ENCODE results near the gene ACSF2.

ACSF2 gene

DNA sequence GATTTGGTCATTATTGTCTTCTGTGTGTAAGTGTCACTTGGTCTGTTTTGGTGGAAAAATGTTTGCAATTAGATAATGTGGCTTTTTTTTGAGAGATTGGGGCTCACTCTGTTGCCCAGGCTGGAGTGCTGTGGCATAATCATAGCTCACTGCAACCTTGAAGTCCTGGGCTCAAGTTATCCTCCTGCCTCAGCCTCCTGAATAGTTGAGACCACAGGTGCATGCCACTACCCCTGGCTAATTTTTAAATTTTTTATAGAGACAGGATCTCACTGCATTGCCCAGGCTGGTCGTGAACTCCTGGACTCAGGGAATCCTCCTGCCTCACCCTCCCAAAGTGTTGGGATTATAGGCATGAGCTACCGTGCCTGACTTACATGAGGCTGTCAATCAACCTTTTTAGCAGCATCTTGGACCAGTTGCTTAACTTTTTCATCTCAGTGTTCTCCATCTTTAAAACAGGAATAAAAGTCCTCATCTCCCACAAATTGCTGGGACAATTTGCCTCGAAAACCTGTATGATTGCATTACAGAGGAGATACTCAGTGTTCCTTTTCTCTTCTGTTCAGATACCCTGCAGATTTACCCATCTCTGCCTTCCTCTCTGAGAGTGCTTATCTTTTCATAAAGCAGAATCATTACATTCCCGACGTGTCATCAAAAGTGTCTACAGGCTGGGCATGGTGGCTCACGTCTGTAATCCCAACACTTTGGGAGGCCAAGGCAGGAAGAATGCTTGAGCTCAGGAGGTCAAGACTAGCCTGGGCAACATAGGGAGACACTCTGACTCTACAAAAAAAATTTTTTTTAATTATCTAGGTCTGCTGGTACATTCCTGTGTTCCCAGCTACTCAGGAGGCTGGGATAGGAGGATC, 19.1 kb downstream of the ACSF2 start:
- Histone ChIP-seq H3K9ac (ENCODE audit: low read length) (no peak overlapping the region), H3K4me1 (ENCODE audit: control insufficient read depth, low read depth, low read length) (no peaks in the 10 kb centered on the region), H3K27ac (ENCODE audit: low read length) (no peak overlapping the region), H3K4me3 (ENCODE audit: low read length) (no peak overlapping the region), H3K27me3 (ENCODE audit: control insufficient read depth, insufficient read depth, low read length) (no peaks in the 10 kb centered on the region), H3K9me3 (ENCODE audit: control insufficient read depth, low read depth, low read length) (no peaks in the 10 kb centered on the region), H3K36me3 (ENCODE audit: control insufficient read depth, low read depth, low read length) (no peaks in the 10 kb centered on the region)

DNA sequence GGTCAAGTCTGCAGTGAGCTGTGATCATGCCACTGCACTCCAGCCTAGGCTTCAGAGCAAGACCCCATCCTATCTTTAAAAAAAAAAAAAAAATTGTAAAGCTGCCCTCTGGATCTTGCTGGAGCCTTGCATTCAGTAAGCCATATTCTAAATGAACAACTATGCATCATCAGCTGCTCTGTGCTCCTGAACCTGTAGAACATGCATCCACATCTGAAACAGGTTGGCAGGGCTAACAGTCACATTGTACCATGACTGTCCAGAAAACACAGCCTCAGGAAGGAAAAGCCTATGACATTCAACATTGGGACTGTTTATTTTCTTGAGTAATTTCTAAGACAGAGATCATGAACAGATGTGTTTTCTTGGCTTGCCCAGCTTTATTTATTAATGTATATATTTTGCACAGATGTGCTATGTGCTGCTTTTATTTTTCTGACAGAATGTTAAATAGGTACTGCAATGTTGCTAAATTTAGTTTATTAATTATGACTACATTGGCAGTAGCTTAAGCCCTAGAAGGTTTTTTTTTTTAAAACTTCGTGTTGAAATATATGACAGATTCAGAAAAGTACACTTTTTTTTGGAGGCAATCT, 19.8 kb downstream of the ACSF2 start:
- Histone ChIP-seq H3K27me3 (ENCODE audit: control insufficient read depth, insufficient read depth, low read length) (no peaks in the 10 kb centered on the region), H3K9me3 (ENCODE audit: control insufficient read depth, low read depth, low read length) (no peaks in the 10 kb centered on the region), H3K4me1 (ENCODE audit: control insufficient read depth, low read depth, low read length) (no peaks in the 10 kb centered on the region), H3K4me3 (ENCODE audit: low read length) (no peak overlapping the region), H3K36me3 (ENCODE audit: control insufficient read depth, low read depth, low read length) (no peaks in the 10 kb centered on the region), H3K9ac (ENCODE audit: low read length) (no peak overlapping the region), H3K27ac (ENCODE audit: low read length) (no peak overlapping the region)

DNA sequence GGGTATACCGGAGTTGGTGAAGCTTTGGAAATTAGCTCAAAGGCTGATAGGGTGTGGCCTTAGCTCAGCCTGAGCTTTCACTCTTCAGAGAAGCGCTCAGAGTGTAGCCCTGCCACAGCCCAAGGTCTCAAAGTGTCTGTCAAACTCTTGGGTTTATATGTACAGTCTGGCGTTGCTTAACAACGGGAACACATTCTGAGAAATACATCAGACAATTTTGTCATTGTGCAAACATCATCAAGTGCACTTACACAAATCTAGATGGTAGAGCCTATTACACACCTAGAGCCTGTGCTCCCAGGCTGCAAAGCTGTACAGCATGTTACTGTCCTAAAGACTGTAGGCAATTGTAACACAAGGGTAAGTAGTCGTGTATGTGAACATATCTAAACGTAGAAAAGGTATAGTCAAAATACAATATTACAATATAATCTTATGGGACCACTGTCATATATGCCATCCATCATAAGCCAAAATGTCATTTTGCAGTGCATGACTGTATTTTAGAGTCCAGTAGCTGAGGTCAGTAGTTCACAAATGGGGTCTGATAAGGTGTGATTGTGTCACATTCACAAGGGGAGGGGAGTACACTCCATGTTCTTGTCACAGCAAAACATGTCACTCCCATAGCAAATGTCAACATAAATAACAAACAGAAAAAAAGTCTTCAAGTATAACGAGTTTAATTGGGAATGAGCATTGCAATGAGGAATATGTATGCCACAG, 22.0 kb downstream of the ACSF2 start:
- H3K9ac ChIP-seq (ENCODE audit: low read length) = no peak overlapping the region
- H3K4me3 ChIP-seq (ENCODE audit: low read length) = no peak overlapping the region
- no peak overlapping the region for H3K27ac ChIP-seq (ENCODE audit: low read length)
- no peaks in the 10 kb centered on the region for H3K4me1 ChIP-seq (ENCODE audit: control insufficient read depth, low read depth, low read length)
- no peaks in the 10 kb centered on the region for H3K9me3 ChIP-seq (ENCODE audit: control insufficient read depth, low read depth, low read length)
- H3K36me3 ChIP-seq (ENCODE audit: control insufficient read depth, low read depth, low read length) = no peaks in the 10 kb centered on the region
- no peaks in the 10 kb centered on the region for H3K27me3 ChIP-seq (ENCODE audit: control insufficient read depth, insufficient read depth, low read length)

DNA sequence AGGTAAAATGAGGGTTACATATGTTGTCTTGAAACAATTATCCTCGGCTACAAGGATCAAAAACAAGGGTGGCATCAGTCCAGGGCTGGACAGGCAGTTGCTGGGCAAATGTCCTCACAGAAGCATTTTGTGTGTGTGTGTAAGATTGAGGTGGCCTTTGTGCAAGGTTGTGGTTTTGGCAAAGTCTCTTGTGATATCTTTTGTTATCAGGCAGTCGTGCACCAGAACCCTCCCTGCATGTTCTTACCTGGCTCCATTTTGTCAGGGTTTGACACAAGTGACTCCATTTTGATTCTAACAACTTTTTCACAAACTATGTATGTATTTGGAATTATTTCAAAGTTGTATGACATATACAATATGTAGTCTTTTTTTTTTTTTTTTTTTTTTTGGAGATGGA, 22.6 kb downstream of the ACSF2 start:
- no peak overlapping the region for H3K4me3 ChIP-seq (ENCODE audit: low read length)
- H3K4me1 ChIP-seq (ENCODE audit: control insufficient read depth, low read depth, low read length) = no peaks in the 10 kb centered on the region
- H3K27me3 ChIP-seq (ENCODE audit: control insufficient read depth, insufficient read depth, low read length) = no peaks in the 10 kb centered on the region
- H3K9me3 ChIP-seq (ENCODE audit: control insufficient read depth, low read depth, low read length) = no peaks in the 10 kb centered on the region
- H3K36me3 ChIP-seq (ENCODE audit: control insufficient read depth, low read depth, low read length) = no peaks in the 10 kb centered on the region
- no peak overlapping the region for H3K27ac ChIP-seq (ENCODE audit: low read length)
- no peak overlapping the region for H3K9ac ChIP-seq (ENCODE audit: low read length)

DNA sequence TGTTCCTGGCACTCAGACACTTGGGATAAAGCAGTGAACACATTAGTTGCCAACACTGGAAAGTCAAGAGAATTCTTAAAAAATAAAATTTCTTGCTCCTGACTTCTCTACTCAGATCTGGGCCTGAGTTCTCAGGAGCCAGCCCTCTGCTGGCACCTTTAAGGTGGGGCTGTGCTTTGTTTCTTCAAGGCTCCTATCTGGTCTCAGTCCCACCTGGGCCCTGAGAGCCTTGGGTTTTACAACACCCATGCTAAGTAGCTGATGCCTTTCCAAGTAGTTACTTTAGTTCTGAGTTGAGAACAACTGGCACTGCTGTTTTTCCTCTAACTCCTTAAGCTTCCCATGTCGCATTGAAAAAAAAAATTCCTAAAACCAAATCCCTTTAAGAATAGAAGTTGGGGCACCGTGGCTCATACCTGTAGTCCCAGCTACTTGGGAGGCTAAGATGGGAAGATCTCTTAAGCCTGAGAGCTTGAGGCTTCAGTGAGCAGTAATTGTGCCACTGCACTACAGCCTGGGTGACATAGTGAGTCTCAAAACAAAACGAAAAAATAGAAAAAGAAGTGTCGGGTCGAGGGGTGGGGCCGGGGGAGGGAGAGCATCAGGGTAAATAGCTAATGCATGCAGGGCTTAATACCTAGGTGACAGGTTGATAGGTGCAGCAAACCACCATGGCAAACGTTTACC, 26.1 kb downstream of the ACSF2 start:
- Histone ChIP-seq H3K27me3 (ENCODE audit: control insufficient read depth, insufficient read depth, low read length) (no peaks in the 10 kb centered on the region), H3K9ac (ENCODE audit: low read length) (no peak overlapping the region), H3K27ac (ENCODE audit: low read length) (no peak overlapping the region), H3K9me3 (ENCODE audit: control insufficient read depth, low read depth, low read length) (no peaks in the 10 kb centered on the region), H3K36me3 (ENCODE audit: control insufficient read depth, low read depth, low read length) (no peaks in the 10 kb centered on the region), H3K4me1 (ENCODE audit: control insufficient read depth, low read depth, low read length) (no peaks in the 10 kb centered on the region), H3K4me3 (ENCODE audit: low read length) (no peak overlapping the region)

DNA sequence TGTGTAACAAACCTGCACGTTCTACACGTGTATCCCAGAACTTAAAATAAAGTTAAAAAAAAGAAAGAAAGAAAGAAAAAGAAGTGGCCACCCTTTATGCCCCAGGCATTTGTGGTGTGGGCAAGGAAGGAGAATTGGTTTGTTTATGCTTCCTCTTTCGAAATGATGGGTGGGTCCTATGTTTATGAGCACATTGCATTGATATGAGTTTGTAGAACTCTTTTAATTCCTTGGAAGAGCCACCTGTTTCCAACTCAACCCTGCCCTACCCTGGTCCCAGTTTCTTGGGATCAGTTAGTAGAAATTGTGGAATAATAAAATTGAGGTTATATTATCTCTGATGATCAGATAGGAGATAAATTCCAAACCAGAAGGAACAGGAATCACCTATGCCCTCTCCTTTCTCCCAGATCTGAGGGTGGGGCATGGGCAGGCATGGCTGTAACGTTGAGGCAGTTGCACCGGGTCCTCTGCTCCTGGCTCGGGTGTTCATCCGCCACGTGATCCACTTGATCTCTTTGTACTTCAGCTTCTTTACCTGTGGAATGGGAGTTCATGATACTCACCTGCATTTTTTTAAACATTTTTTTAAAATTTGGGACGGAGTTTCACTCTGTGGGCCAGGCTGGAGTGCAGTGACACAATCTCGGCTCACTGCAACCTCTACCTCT, 26.7 kb downstream of the ACSF2 start:
- Histone ChIP-seq H3K27me3 (ENCODE audit: control insufficient read depth, insufficient read depth, low read length) (no peaks in the 10 kb centered on the region), H3K9me3 (ENCODE audit: control insufficient read depth, low read depth, low read length) (no peaks in the 10 kb centered on the region), H3K4me1 (ENCODE audit: control insufficient read depth, low read depth, low read length) (no peaks in the 10 kb centered on the region), H3K27ac (ENCODE audit: low read length) (no peak overlapping the region), H3K4me3 (ENCODE audit: low read length) (no peak overlapping the region), H3K9ac (ENCODE audit: low read length) (no peak overlapping the region), H3K36me3 (ENCODE audit: control insufficient read depth, low read depth, low read length) (no peaks in the 10 kb centered on the region)

DNA sequence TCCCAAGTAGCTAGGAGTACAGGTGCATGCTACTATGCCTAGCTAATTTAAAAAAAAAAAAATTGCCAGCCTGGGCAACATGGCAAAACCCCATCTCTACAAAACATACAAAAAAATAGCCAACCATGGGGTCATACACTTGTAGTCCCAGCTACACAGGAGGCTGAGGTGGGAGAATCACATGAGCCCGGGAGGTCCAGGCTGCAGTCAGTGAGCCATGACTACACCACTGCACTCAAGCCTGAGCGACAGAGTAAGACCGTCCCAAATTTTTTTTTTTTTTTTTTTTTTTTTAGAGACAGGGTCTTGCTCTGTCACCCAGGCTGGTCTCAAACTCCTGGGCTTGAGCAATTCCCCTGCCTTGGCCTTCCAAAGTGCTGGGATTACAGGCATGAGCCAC, 27.9 kb downstream of the ACSF2 start:
- Histone ChIP-seq H3K4me1 (ENCODE audit: control insufficient read depth, low read depth, low read length) (no peaks in the 10 kb centered on the region), H3K27me3 (ENCODE audit: control insufficient read depth, insufficient read depth, low read length) (no peaks in the 10 kb centered on the region), H3K4me3 (ENCODE audit: low read length) (no peak overlapping the region), H3K9me3 (ENCODE audit: control insufficient read depth, low read depth, low read length) (no peaks in the 10 kb centered on the region), H3K9ac (ENCODE audit: low read length) (no peak overlapping the region), H3K36me3 (ENCODE audit: control insufficient read depth, low read depth, low read length) (no peaks in the 10 kb centered on the region), H3K27ac (ENCODE audit: low read length) (no peak overlapping the region)

DNA sequence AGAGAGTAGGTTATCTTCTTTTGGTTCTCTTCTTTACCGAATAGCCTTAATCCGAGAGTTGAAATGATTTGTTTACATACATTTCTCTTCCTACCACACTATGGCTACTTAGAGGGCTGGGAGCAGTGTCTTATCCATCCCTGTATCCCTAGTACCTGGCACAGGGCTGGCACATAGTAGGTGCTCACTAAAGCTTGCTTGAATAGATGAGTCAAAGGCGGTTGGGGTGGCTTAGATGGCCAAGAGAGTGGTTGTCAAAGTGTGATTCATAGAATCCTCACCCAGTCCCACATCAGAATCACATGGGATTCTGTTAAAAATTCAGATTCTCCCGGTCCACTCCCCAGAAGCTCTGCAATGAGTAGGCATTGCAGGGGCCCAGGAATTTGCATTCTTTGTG, 31.6 kb downstream of the ACSF2 start:
- H3K4me1 ChIP-seq (ENCODE audit: control insufficient read depth, low read depth, low read length) = no peaks in the 10 kb centered on the region

DNA sequence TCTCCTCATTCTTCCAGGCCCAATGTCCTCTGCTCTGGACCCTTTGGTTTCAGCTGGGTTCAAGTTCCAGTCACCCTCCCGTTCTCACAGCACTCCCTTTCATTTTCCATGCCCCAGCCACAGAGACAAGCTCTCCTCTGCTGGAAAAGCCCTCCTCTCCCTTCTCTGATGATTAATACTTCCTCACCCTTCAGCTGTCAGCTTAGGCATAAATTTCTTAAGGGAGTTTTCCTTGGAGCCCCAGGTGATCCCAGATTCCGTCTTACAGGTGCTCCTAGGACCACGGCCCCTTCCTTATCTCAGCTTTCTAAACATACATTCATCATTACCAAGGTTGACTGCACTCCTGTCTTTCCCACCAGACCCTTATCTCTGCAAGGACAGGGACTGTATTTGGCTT, 32.3 kb downstream of the ACSF2 start:
- no peak overlapping the region for H3K27ac ChIP-seq (ENCODE audit: low read length)
- no peaks in the 10 kb centered on the region for H3K27me3 ChIP-seq (ENCODE audit: control insufficient read depth, insufficient read depth, low read length)
- H3K4me3 ChIP-seq (ENCODE audit: low read length) = no peak overlapping the region
- H3K9me3 ChIP-seq (ENCODE audit: control insufficient read depth, low read depth, low read length) = no peaks in the 10 kb centered on the region
- no peaks in the 10 kb centered on the region for H3K36me3 ChIP-seq (ENCODE audit: control insufficient read depth, low read depth, low read length)
- no peaks in the 10 kb centered on the region for H3K4me1 ChIP-seq (ENCODE audit: control insufficient read depth, low read depth, low read length)
- no peak overlapping the region for H3K9ac ChIP-seq (ENCODE audit: low read length)

More for the DNA sequence above, 31.6 kb downstream of the ACSF2 start:
- H3K9ac ChIP-seq (ENCODE audit: low read length) = no peak overlapping the region
- no peaks in the 10 kb centered on the region for H3K27me3 ChIP-seq (ENCODE audit: control insufficient read depth, insufficient read depth, low read length)
- no peak overlapping the region for H3K4me3 ChIP-seq (ENCODE audit: low read length)
- no peaks in the 10 kb centered on the region for H3K36me3 ChIP-seq (ENCODE audit: control insufficient read depth, low read depth, low read length)
- H3K9me3 ChIP-seq (ENCODE audit: control insufficient read depth, low read depth, low read length) = no peaks in the 10 kb centered on the region
- no peak overlapping the region for H3K27ac ChIP-seq (ENCODE audit: low read length)

DNA sequence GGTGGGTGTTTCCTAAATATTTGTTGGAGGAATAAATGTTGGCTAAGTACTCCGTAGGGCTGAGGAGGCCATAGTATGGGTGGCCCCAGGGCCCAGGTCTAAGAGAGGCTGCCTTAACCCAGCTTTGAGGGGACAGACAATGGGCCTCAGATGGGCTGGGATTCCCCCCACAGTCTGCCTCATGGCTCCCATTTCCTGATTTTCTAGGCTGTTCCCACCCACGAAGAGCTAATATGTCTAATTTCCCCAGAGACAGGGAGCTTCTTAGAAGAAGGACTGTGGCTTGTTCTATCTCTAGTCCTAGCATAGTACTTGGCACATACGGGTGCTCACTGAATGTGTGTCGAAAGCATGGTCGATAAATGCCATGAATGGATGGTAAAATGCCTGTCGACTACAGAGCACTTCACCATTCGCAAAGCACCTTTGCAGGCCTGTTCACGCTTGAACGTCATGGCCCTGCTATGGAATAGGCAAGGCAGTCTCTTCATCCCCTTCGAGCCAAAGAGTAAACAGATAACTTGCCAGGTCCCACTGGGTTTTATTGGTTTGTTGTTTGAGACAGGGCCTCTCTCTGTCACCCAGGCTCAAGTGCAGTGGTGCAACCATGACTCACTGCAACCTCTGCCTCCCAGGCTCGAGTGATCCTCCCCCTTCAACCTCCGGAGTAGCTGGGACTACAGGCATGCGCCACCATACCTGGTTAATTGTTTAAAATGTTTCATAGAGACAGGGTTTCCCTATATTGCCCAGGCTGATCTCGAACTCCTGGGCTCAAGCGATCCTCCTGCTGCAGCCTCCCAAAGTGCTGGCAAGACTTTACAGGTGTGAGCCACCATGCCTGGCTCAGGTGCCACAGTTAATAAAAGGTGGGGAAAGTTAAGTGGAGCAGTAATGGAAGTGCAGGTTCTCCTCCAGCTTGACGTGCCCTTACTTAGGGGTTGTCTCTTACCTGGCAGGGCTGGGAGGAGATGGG, 33.0 kb downstream of the ACSF2 start:
- Histone ChIP-seq H3K4me3 (ENCODE audit: low read length) (no peak overlapping the region), H3K9ac (ENCODE audit: low read length) (no peak overlapping the region), H3K27ac (ENCODE audit: low read length) (no peak overlapping the region)

More for the DNA sequence above, 33.0 kb downstream of the ACSF2 start:
- Histone ChIP-seq H3K4me1 (ENCODE audit: control insufficient read depth, low read depth, low read length) (no peaks in the 10 kb centered on the region), H3K27me3 (ENCODE audit: control insufficient read depth, insufficient read depth, low read length) (no peaks in the 10 kb centered on the region), H3K9me3 (ENCODE audit: control insufficient read depth, low read depth, low read length) (no peaks in the 10 kb centered on the region), H3K36me3 (ENCODE audit: control insufficient read depth, low read depth, low read length) (no peaks in the 10 kb centered on the region)

Measured in iPS-18a (cell line).